HG03097 (cell line): ENCODE results near the gene TRIL.

ENCODE experiments used
- ATAC-seq: cut with Tn5 transposase; IDR thresholded peaks from one replicate; pipeline ENCODE4 v1.9.1; 2021; ENCODE audit not compliant: unreplicated experiment, low FRiP score

The TRIL gene, protein sequence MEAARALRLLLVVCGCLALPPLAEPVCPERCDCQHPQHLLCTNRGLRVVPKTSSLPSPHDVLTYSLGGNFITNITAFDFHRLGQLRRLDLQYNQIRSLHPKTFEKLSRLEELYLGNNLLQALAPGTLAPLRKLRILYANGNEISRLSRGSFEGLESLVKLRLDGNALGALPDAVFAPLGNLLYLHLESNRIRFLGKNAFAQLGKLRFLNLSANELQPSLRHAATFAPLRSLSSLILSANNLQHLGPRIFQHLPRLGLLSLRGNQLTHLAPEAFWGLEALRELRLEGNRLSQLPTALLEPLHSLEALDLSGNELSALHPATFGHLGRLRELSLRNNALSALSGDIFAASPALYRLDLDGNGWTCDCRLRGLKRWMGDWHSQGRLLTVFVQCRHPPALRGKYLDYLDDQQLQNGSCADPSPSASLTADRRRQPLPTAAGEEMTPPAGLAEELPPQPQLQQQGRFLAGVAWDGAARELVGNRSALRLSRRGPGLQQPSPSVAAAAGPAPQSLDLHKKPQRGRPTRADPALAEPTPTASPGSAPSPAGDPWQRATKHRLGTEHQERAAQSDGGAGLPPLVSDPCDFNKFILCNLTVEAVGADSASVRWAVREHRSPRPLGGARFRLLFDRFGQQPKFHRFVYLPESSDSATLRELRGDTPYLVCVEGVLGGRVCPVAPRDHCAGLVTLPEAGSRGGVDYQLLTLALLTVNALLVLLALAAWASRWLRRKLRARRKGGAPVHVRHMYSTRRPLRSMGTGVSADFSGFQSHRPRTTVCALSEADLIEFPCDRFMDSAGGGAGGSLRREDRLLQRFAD

DNA sequence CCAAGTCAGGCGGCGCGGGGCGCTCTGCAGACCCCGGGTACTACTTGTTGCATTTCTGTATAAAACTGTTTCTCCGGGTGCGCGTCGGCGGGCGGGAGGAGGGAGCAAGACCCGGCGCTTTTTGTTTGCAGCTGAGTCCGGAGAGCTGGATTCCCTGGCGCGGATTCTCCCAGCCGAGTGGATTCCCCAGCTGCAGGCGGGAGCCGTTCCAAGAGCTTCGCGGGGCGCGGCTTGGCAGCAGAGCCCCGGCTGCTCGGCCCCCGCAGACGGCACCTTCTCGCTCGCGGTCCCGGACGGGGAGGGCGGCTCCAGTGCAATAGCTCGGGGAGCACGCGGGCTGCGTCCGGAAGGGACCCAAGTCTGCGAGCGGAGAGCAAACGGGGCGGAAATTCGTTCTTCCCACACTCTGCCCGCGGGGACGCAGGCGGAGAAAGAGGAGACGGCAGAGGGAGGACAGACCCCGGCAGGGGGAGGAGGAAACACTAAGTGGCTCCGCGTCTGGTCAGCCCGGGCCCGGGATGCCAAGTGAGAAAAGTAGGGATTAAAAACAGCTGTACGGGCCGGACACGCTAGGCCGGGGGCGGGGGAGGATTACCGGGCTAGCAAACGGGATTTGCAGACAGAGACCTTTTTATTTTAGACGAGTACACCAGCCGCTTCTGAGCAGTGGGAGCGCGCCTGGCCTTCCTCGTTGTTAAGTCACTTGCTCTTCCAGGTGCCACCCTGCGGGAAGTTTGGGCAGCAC lies at the start of gene TRIL:
TRIL (minus strand) TSS at position 96 of the 745 bp plus-strand sequence. CDS start 284 bp downstream, outside the sequence.
- no peak for ATAC-seq

DNA sequence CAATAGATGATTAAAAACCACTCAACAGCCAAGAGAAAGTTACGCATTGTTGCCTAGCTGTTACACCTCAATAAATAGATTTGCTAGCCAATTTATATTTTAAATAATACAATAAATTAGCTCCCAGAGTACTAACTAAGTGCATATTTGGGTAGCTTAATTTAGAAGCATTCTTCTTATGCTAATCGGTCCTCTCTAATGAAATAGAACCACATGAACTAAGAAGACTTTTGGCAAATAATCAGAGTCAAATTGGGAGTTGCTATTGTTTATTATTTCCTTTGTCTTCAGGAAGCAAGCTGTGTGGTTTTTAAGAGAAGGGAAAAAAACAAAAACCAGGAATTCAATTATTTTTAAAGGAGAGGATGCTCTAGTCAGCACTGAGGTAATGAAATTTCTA lies 49.0 kb upstream of the TRIL start:
- ATAC-seq = no peak

DNA sequence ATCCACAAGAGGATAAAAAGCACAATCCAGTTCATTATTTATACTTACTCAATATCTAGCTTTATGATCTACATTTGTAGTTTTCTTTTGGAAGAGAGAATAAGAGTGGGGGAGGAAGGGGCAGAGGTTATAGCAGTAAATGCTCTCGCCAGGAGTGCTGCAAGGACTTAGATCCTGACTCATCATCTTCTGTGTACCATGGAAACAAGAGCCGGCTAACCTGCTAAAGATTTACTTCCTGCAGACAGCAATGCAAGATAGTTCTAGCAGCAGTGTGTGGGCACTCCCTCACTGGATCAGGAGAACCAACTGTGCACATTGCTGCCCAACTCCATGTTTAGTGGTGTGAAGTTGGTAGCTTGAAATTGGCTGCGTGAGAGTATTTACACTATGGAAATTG lies 47.7 kb upstream of the TRIL start:
- no peak for ATAC-seq

DNA sequence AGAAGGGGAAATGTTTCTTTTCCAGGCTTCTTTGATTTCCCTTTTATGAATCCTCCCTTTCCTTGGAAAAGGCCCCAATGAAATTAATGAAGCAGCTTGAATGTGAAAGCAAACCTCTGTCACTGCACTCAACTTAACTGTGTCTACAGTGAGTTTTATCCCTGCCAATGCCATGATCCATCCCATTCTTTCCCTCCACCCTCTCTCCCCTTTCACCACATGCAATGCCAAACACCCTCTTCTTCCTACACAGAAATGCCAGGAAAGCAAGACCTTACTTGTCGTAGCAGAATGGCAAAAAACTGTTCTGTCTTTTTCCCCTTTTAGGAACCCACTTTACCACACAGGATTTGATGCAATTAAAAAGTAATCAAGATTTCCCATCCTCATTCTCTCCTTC lies 47.3 kb upstream of the TRIL start:
- no peak for ATAC-seq

DNA sequence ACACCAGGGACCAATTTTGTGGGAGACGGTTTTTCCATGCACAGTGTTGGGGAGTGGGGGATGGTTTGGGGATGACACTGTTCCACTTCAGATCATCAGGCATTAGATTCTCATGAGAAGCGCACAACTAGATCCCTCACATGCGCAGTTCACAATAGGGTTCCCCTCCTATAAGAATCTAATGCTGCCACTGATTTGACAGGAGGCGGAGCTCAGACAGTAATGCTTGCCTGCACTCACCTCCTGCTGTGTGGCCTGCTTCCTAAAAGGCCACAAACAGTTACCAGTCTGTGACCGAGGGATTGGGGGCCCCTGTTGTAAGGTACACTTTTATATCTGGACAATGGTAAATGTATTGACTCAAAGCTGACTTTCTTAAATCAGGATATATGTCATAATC lies 45.6 kb upstream of the TRIL start:
- no peak for ATAC-seq

DNA sequence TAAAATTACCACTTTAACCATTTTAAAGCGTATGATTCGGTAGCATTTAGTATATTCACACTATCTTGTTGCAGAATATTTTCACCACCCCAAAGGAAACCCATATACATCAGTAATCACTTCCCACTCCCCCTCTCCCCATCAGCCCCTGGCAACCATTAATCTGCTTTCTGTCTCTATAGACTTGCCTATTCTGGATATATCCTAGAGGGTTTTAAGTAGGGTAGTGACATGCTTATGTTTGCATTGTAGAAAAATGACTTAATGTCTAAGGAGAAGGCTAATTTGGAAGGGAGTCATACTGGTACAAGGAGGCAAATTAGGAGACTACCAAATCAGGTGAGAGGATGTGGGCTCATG lies 42.6 kb upstream of the TRIL start:
- ATAC-seq = no peak

DNA sequence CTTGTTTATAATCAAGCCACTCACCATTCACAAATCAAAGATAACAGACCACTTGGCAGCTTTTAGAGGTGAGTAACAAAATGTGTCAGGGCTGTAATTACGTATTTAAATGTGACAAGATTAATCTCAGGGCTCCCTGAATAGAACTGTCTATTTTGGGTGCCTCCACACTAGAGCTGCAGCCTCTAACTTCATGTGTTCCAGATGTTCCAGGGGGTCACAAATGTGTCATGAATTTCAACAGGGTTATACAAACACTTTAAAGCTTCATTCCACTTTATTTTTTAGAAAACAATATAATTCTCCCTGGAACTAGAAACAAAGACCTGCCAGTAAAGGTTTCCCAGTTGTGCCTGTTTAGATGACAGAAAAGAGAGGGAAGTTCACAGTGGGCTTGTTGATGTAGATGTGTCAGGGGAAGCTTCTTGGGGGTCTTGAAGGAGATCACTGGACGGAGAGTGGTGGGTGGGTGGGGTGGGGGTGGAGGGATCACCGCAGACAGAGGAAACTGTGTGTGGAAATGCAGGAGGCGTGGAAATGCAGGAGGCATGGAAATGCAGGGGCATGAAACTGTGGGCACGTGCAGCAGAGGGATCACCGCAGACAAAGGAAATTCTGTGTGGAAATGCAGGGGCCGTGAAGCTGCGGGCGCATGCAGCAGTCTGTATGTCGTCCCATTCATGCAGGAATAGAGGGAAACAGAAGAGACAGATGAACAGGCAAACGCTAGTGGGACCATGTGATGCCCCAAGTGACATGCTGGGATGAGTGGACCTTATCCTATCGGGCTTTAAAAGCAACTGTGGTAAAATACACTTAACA lies 42.0 kb upstream of the TRIL start:
- no peak for ATAC-seq

DNA sequence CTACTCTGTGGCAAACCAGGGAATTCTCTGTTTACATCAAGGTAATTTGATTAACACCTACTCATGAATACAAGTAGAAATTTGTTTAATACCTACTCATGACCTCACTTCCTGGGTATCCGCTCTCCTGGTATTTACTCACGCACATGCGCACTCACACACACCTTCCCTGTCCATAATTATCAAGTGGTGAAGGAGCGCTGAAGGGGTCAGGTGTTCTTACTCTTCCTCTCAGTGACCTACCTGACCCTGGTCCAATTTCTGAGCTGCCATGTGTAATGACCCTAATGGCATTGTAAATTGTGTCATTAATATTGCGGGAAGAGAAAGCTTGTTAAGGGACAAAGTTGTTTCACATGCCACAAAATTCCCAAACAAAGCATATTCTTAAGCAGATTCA lies 41.3 kb upstream of the TRIL start:
- no peak for ATAC-seq

DNA sequence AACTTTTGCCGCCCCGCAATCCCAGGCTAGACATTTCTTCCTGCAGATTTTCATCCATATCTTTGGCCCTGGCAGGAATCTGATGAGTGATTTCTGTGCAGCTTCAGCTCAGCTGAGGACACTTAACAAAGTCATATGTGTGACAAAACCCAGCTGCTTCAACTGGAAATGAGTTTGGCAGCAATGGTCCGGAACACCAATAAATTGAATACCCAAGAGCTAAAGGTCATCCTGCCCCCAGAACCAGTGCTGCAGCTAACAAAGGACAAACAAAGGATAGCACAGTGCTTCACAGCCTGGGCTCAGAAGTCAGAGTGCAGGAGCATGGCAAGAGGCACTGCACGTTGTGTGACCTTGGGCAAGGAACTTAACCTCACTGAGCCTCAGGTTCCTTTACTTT lies 40.0 kb upstream of the TRIL start:
- ATAC-seq = no peak

GRCh38 chr7:28996836-28997235 lies 38.7 kb upstream of the TRIL start:
- ATAC-seq = no peak

GRCh38 chr7:28993371-28993770 lies 35.2 kb upstream of the TRIL start:
- ATAC-seq = no peak

GRCh38 chr7:28992798-28993197 lies 34.7 kb upstream of the TRIL start:
- ATAC-seq = no peak

- no peak for ATAC-seq
These were observed 32.2 kb upstream of the TRIL start for GRCh38 chr7:28990200-28990960.

GRCh38 chr7:28989211-28989980 lies 31.3 kb upstream of the TRIL start:
- ATAC-seq = no peak

GRCh38 chr7:28988810-28989209 lies 30.7 kb upstream of the TRIL start:
- no peak for ATAC-seq

GRCh38 chr7:28988091-28988490 lies 30.0 kb upstream of the TRIL start:
- no peak for ATAC-seq

DNA sequence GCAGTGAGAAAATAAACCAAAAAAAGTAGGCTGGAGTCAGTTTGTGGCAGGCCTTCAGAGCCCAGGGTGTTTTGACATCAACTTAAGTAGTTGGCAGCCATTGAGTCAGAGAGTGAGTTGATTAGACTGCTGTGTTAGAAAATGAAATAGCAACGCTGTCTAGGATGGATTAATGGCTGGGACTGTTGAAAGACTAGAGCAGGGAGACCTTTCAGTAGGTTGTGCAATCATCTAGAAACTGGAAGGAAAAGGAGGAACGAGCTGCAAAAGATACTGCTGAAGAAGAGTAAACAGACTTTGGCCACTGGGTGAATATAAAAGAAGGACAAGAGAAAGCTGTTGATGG lies 28.6 kb upstream of the TRIL start:
- ATAC-seq = no peak

- no peak for ATAC-seq
These were observed 28.1 kb upstream of the TRIL start for GRCh38 chr7:28986028-28986764.
